ENCODE measurements around the gene IL17C. TPM values are rescaled to one million over a fixed set of nuclear protein-coding genes. Genes with fewer than 3 reads are reported as not detected.

Gene IL17C
- total RNA-seq, 2 experiments from 2014 or later = 0.23 to 0.43 TPM

GRCh38 chr16:88613911-88614817 lies 24.2 kb upstream of the IL17C start:
- peaks cover 51% of the 10 kb centered on the region for H3K36me3 Mint-ChIP-seq (ENCODE audit: low read depth)
- no peak overlapping the region for H3K4me3 Mint-ChIP-seq
- POLR2A ChIA-PET = no interaction called here
- no peak for DNase-seq
- no peak overlapping the region for H3K27ac Mint-ChIP-seq
- peaks cover 15% of the 10 kb centered on the region for H3K4me1 Mint-ChIP-seq
- CTCF ChIA-PET = no interaction called here
- H3K9me3 Mint-ChIP-seq = no peaks in the 10 kb centered on the region
- no peaks in the 10 kb centered on the region for H3K27me3 Mint-ChIP-seq

GRCh38 chr16:88614818-88615580 lies 23.4 kb upstream of the IL17C start:
- Mint-ChIP-seq H3K4me3 (no peak overlapping the region), H3K27ac (peak overlapping the region; percentile 55), H3K36me3 (ENCODE audit: low read depth) (peaks cover 55% of the 10 kb centered on the region), H3K9me3 (no peaks in the 10 kb centered on the region), H3K27me3 (no peaks in the 10 kb centered on the region), H3K4me1 (peaks cover 23% of the 10 kb centered on the region)
- no peak for DNase-seq
- POLR2A ChIA-PET = no interaction called here
- CTCF ChIA-PET = no interaction called here

GRCh38 chr16:88616320-88616719 lies 22.1 kb upstream of the IL17C start:
- CTCF ChIA-PET = no interaction called here
- H3K4me1 Mint-ChIP-seq = peaks cover 33% of the 10 kb centered on the region
- H3K36me3 Mint-ChIP-seq (ENCODE audit: low read depth) = peaks cover 48% of the 10 kb centered on the region

GRCh38 chr16:88616736-88617135 lies 21.6 kb upstream of the IL17C start:
- Mint-ChIP-seq H3K4me3 (no peak overlapping the region), H3K9me3 (no peaks in the 10 kb centered on the region), H3K27me3 (no peaks in the 10 kb centered on the region), H3K4me1 (peaks cover 35% of the 10 kb centered on the region), H3K36me3 (ENCODE audit: low read depth) (peaks cover 48% of the 10 kb centered on the region), H3K27ac (no peak overlapping the region)
- no peak for DNase-seq
- ChIA-PET CTCF (no interaction called here), POLR2A (no interaction called here)

More at GRCh38 chr16:88616320-88616719, 22.1 kb upstream of the IL17C start:
- POLR2A ChIA-PET = no interaction called here
- no peaks in the 10 kb centered on the region for H3K9me3 Mint-ChIP-seq
- no peak overlapping the region for H3K27ac Mint-ChIP-seq
- DNase-seq = no peak
- no peaks in the 10 kb centered on the region for H3K27me3 Mint-ChIP-seq
- H3K4me3 Mint-ChIP-seq = no peak overlapping the region

GRCh38 chr16:88617268-88618031 lies 20.9 kb upstream of the IL17C start:
- Mint-ChIP-seq H3K27me3 (no peaks in the 10 kb centered on the region), H3K27ac (no peak overlapping the region), H3K4me1 (peaks cover 39% of the 10 kb centered on the region), H3K9me3 (no peaks in the 10 kb centered on the region), H3K4me3 (no peak overlapping the region), H3K36me3 (ENCODE audit: low read depth) (peaks cover 55% of the 10 kb centered on the region)
- no peak for DNase-seq
- POLR2A ChIA-PET = interaction anchor here (0.7 to 2.8 kb wide), 2 partner anchors 22 to 47 kb away, joined by 3 to 20 read pairs; partner anchors contain the start of gene ZC3H18
- CTCF ChIA-PET = no interaction called here

DNA sequence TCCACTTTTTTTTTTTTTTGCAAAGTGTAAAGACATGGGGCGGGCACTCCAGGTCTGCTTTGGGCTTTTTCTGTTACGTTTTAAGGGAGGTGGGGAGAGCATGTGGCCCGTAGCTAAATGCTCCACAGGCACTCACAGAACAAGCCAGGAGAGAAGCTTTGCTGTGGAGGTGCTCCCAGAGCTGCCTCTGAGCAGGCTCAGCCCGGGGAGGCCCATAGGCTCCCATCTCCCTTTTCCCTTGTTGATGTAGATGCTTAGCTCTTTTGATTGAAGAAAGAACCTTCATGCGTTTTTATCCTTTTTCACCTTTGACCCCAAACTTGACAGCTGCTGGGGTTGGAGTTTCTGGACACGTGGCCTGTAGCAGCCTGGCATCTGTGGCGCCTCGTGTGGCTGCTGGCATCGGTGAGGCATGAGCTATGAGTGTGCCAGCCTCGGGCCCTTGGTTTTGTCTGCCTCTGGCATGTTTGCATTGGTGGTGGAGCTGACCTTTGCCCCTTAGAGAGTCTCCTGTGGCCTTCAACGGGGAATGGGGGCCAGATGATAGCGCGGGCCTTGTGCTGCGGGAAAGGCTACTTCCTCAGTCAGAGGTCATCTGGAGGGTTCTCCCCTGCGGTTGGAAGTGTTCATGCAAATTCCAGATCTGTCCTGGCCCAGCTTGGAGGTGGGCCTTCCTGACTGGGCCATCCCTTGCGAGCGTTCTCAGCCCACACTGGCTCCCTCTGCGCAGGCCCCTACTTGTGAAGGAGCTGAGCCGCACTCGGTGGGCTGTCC lies 20.0 kb upstream of the IL17C start:
- Mint-ChIP-seq H3K27me3 (no peaks in the 10 kb centered on the region), H3K9me3 (no peaks in the 10 kb centered on the region), H3K4me3 (no peak overlapping the region), H3K36me3 (ENCODE audit: low read depth) (peaks cover 59% of the 10 kb centered on the region), H3K4me1 (peaks cover 42% of the 10 kb centered on the region), H3K27ac (peak overlapping the region; percentile 35)
- DNase-seq = no peak
- ChIA-PET CTCF (interaction anchor here (1.4 to 2.4 kb wide), 2 partner anchors 29 to 63 kb away, joined by 4 to 7 read pairs; no protein-coding TSS in a partner anchor), POLR2A (interaction anchor here (0.7 to 2.8 kb wide), 5 partner anchors 15 to 83 kb away, joined by 3 to 21 read pairs (median 17); partner anchors contain the start of gene ZC3H18)

DNA sequence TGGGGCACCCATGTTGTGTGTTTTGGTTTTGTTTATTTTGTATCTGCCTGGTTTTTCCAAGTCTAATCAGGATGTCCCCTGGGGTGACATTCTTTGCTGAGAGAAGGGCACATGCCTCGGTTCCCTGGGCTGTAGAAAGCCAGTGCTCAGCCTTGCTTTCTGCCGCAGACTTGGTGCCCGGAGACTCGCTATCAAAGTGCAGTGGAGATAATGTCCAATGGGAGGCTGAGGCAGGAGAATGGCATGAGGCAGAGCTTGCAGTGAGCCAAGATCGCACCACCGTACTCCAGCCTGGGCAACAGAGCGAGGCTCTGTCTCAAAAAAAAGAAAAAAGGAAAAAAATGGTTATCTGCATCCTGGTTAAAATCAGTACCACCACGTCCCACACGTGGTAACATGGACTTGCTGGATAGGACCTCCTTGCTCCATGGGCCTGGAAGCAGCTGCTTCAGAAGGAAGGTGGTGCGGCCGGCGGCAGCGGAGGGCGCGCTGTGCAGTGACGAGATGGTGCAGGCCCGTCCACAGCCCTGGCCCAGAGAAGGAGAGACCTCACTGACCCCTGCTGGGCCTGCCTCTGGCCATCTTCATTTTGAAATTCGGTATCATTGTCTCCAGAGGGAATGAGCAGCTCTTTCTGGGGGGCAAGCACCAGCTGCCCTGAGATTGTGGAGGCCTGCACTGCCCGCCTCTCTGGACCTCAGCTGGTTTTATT lies 19.3 kb upstream of the IL17C start:
- Mint-ChIP-seq H3K36me3 (ENCODE audit: low read depth) (peaks cover 63% of the 10 kb centered on the region), H3K4me1 (peaks cover 47% of the 10 kb centered on the region), H3K27me3 (no peaks in the 10 kb centered on the region), H3K4me3 (no peak overlapping the region), H3K27ac (peak overlapping the region; percentile 93), H3K9me3 (no peaks in the 10 kb centered on the region)
- no peak for DNase-seq
- CTCF ChIA-PET = interaction anchor here (0.8 to 2.4 kb wide), 11 partner anchors 10 to 840 kb away, joined by 3 to 10 read pairs (median 5); partner anchors contain the start of genes PIEZO1 and ZC3H18
- POLR2A ChIA-PET = interaction anchor here (0.8 to 2.8 kb wide), 16 partner anchors 7 to 853 kb away, joined by 3 to 21 read pairs (median 6); partner anchors contain the start of genes CYBA, IL17C, KLHDC4 and ZC3H18

DNA sequence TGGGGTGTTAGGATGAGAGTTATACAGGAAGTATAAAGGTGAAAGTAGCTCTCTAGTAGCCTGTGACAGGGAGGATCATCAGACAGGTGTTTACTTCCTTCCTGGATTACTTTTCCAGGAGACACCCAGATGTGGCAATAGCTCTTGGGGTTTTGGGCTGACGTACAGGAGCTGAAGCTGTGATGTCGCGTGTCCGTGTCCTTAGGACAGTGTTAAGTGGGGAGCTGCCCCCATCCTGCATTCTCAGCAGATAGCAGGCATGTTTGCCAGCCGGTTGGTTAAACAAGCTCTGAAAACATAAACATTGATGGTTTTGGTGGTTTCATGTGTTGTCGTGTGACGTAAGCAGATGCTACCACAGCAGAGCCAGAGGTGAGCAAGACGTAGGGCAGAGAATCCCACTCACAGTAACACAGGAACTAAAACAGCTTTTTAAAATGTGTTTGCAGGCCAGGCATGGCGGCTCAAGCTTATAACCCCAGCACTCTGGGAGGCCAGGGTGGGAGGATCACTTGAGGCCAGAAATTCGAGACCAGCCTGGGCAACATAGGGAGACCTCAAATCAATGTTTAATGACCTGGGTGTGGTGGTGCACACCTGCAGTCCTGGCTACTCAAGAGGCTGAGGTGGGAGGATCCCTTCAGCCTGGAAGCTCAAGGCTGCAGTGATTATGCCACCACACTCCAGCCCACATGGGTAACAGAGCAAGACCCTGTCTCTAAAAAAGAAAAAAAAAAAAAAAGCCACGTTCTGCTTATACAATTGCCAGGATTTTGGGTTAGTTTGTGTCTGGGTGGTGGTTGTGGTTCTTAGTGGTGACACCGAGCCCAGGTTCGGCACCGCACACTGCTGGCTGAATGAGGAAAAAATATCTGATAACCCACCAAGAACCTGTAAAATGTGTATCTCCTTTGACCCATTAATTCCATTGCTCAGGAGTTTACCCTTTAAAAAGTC lies 18.2 kb upstream of the IL17C start:
- Mint-ChIP-seq H3K36me3 (ENCODE audit: low read depth) (peaks cover 62% of the 10 kb centered on the region), H3K9me3 (no peaks in the 10 kb centered on the region), H3K4me3 (peak overlapping the region; percentile 55), H3K27me3 (no peaks in the 10 kb centered on the region), H3K4me1 (peaks cover 57% of the 10 kb centered on the region), H3K27ac (peak overlapping the region; percentile 93)
- CTCF ChIA-PET = interaction anchor here (0.7 to 2.4 kb wide), 14 partner anchors 9 to 841 kb away, joined by 3 to 10 read pairs (median 4); partner anchors contain the start of genes PIEZO1 and ZC3H18
- POLR2A ChIA-PET = interaction anchor here (0.6 to 2.8 kb wide), 22 partner anchors 8 to 854 kb away, joined by 3 to 21 read pairs (median 4); partner anchors contain the start of genes CYBA, IL17C, KLHDC4 and MVD
- DNase-seq = peak; percentile 86

DNA sequence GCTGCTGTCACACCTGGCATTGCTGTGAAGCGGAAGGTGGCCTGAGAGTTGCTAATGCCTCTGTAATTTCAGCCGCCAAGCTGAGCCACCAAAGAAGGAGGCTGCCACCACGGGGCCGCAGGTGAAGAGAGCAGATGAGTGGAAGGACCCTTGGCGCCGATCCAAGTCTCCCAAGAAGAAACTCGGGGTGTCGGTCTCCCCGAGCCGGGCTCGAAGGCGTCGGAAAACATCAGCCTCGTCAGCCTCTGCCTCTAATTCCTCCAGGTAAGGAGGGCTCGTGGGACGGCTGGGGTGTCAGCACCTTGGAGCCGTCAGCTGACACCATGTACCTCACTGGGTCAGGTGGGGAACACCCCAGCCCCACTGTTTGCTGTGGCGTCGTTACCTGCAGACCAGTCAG lies 16.2 kb upstream of the IL17C start:
- no peaks in the 10 kb centered on the region for H3K27me3 Mint-ChIP-seq
- peak overlapping the region; percentile 35 for H3K27ac Mint-ChIP-seq
- POLR2A ChIA-PET = interaction anchor here (1.4 kb wide), 1 partner anchor 18 kb away, joined by 3 read pairs; no protein-coding TSS in a partner anchor
- CTCF ChIA-PET = interaction anchor here (0.6 kb wide), 1 partner anchor 181 kb away, joined by 3 read pairs; no protein-coding TSS in a partner anchor
- H3K36me3 Mint-ChIP-seq (ENCODE audit: low read depth) = peaks cover 67% of the 10 kb centered on the region
- no peak overlapping the region for H3K4me3 Mint-ChIP-seq
- DNase-seq = no peak
- peaks cover 59% of the 10 kb centered on the region for H3K4me1 Mint-ChIP-seq
- no peaks in the 10 kb centered on the region for H3K9me3 Mint-ChIP-seq

GRCh38 chr16:88622866-88623265 lies 15.5 kb upstream of the IL17C start:
- Mint-ChIP-seq H3K27me3 (no peaks in the 10 kb centered on the region), H3K27ac (no peak overlapping the region)
- CTCF ChIA-PET = interaction anchor here (0.6 kb wide), 1 partner anchor 180 kb away, joined by 3 read pairs; no protein-coding TSS in a partner anchor

More at GRCh38 chr16:88622866-88623265, 15.5 kb upstream of the IL17C start:
- POLR2A ChIA-PET = interaction anchor here (1.4 kb wide), 1 partner anchor 17 kb away, joined by 3 read pairs; no protein-coding TSS in a partner anchor
- no peak overlapping the region for H3K4me3 Mint-ChIP-seq
- H3K9me3 Mint-ChIP-seq = no peaks in the 10 kb centered on the region
- H3K36me3 Mint-ChIP-seq (ENCODE audit: low read depth) = peaks cover 68% of the 10 kb centered on the region
- H3K4me1 Mint-ChIP-seq = peaks cover 60% of the 10 kb centered on the region
- DNase-seq = no peak
